A549 (cell line): ENCODE results near the gene IFT88. TPM values are rescaled to one million over a fixed set of nuclear protein-coding genes. Genes with fewer than 3 reads are reported as not detected.

Experiments
- ATAC-seq, 2 experiments: fragments of 200-7000 bp in 1 of 2; fragments of >200 bp in 1 of 2; cut with Nextera tagmentation in 1 of 2; cut with Tn5 transposase in 1 of 2; 3 replicates each; pipeline versions ENCODE4 v1.8.0 to v1.9.1; 2018 to 2020; ENCODE audit warnings: mild to moderate bottlenecking in 1 of 2, moderate library complexity in 1 of 2
- CTCF ChIA-PET: fragments of 300-600 bp; sonication (Branson Sonifier 250); formaldehyde crosslinking; extraction: SDS; loops from one replicate; lab custom pipeline; 2021; ENCODE audit warnings: antibody characterized with exemption, inconsistent platforms; lab: Yijun Ruan, JAX
- POLR2A ChIA-PET: fragments of 350-600 bp; formaldehyde crosslinking; extraction: SDS; loops from one replicate; lab custom pipeline; 2021; ENCODE audit warnings: antibody characterized with exemption, inconsistent platforms; lab: Yijun Ruan, JAX
- DNase-seq, 2 experiments: peaks; one replicate each; pipeline versions ENCODE4 v3.0.0 to v3.0.0-alpha.2; 2011 to 2016; ENCODE audit warnings: low read depth in 1 of 2, low spot score in 1 of 2
- FAIRE-seq: peaks from 2 replicates; lab custom pipeline; 2011; peaks lifted over from hg19 to GRCh38; lab: Jason Lieb, UNC
- H3K27ac ChIP-seq, 2 experiments: fragments of >200 bp; sonication (Bioruptor Twin); formaldehyde crosslinking; 3 replicates each; pipeline ENCODE4 v1.5.1; 2016 to 2017
- H3K4me1 ChIP-seq: fragments of >200 bp; sonication (Bioruptor Twin); formaldehyde crosslinking; 3 replicates; pipeline ENCODE4 v1.6.1; 2016
- H3K4me2 ChIP-seq: fragments of >200 bp; sonication (Bioruptor Twin); formaldehyde crosslinking; 3 replicates; pipeline ENCODE4 v1.6.1; 2016
- H3K4me3 ChIP-seq: fragments of >200 bp; sonication (Bioruptor Twin); formaldehyde crosslinking; 3 replicates; pipeline ENCODE4 v1.5.1; 2016
- H3K9me3 ChIP-seq: fragments of >200 bp; sonication (Bioruptor Twin); formaldehyde crosslinking; 3 replicates; pipeline ENCODE4 v1.6.1; 2016
- BHLHE40 ChIP-seq: IDR thresholded peaks from 2 replicates; pipeline ENCODE4 v1.6.1; 2012; ENCODE audit warnings: low read depth, low read length, inconsistent platforms
- CHD2 ChIP-seq: fragments of 150-350 bp; IDR thresholded peaks from 2 replicates; pipeline ENCODE4 v1.6.1; 2014; ENCODE audit warnings: low read length; ENCODE audit not compliant: partially characterized antibody
- CHD4 ChIP-seq: fragments of 200-600 bp; sonication (generic); IDR thresholded peaks from 2 replicates; pipeline ENCODE4 v1.6.1; 2016; ENCODE audit warnings: antibody characterized with exemption, mild to moderate bottlenecking, borderline replicate concordance
- EHF ChIP-seq: fragments of 250-450 bp; sonication (Bioruptor Pico); IDR thresholded peaks from 2 replicates; pipeline ENCODE4 v1.5.0; 2020; ENCODE audit warnings: mild to moderate bottlenecking
- EHMT2 ChIP-seq: fragments of 200-600 bp; sonication (generic); IDR thresholded peaks from 2 replicates; pipeline ENCODE4 v1.6.1; 2016; ENCODE audit warnings: antibody characterized with exemption, low read depth, mild to moderate bottlenecking, moderate library complexity
- ESRRA ChIP-seq: fragments of 150-350 bp; IDR thresholded peaks from 2 replicates; pipeline ENCODE4 v1.6.1; 2014; ENCODE audit warnings: mild to moderate bottlenecking, low read length, borderline replicate concordance
- FOSL2 ChIP-seq, 2 experiments: fragments of 450-650 bp in 1 of 2; fragments of >200 bp in 1 of 2; sonication (Bioruptor Twin) in 1 of 2; formaldehyde crosslinking; IDR thresholded peaks; 2 replicates each; pipeline versions ENCODE4 v1.5.0 to v1.6.1; 2016 to 2020; ENCODE audit warnings: mild to moderate bottlenecking in 1 of 2, moderate library complexity in 1 of 2
- FOXS1 ChIP-seq: fragments of 250-450 bp; sonication (Bioruptor Pico); IDR thresholded peaks from 2 replicates; pipeline ENCODE4 v1.5.0; 2020; ENCODE audit warnings: mild to moderate bottlenecking, moderate library complexity
- GATA3 ChIP-seq: IDR thresholded peaks from 2 replicates; pipeline ENCODE4 v1.6.1; 2012; ENCODE audit warnings: borderline replicate concordance
- HDAC2 ChIP-seq: fragments of 200-600 bp; sonication (generic); IDR thresholded peaks from 2 replicates; pipeline ENCODE4 v1.6.1; 2016
- HOXB5 ChIP-seq: fragments of 250-450 bp; sonication (Bioruptor Pico); IDR thresholded peaks from 2 replicates; pipeline ENCODE4 v1.5.0; 2020; ENCODE audit warnings: mild to moderate bottlenecking, moderate library complexity
- KDM1A ChIP-seq: fragments of 200-600 bp; sonication (generic); IDR thresholded peaks from 2 replicates; pipeline ENCODE4 v1.6.1; 2016; ENCODE audit warnings: low read depth, mild to moderate bottlenecking
- KDM5A ChIP-seq: fragments of 200-600 bp; sonication (generic); IDR thresholded peaks from 2 replicates; pipeline ENCODE4 v1.6.1; 2016; ENCODE audit warnings: antibody characterized with exemption, mild to moderate bottlenecking
- MAFK ChIP-seq: fragments of 450-650 bp; IDR thresholded peaks from 2 replicates; pipeline ENCODE4 v1.6.1; 2014; ENCODE audit not compliant: partially characterized antibody
- MAZ ChIP-seq: fragments of 150-350 bp; IDR thresholded peaks from 2 replicates; pipeline ENCODE4 v1.6.1; 2014; ENCODE audit warnings: antibody characterized with exemption, low read depth, low read length, borderline replicate concordance
- MYC ChIP-seq: IDR thresholded peaks from 2 replicates; pipeline ENCODE4 v1.6.1; 2012; ENCODE audit warnings: mild to moderate bottlenecking, inconsistent platforms, low read length, improper control_type of control experiment, borderline replicate concordance
- NR3C1 ChIP-seq: fragments of >200 bp; sonication (Bioruptor Twin); formaldehyde crosslinking; IDR thresholded peaks from 3 replicates; pipeline ENCODE4 v1.6.1; 2017
- PHF8 ChIP-seq: fragments of 200-600 bp; sonication (generic); IDR thresholded peaks from 2 replicates; pipeline ENCODE4 v1.6.1; 2016; ENCODE audit warnings: low read depth, mild to moderate bottlenecking, antibody characterized with exemption, moderate library complexity, borderline replicate concordance
- POLR2A ChIP-seq: IDR thresholded peaks from 2 replicates; pipeline ENCODE4 v1.6.1; 2012; ENCODE audit warnings: mild to moderate bottlenecking, low read length
- RAD21 ChIP-seq, 2 experiments: fragments of >200 bp in 1 of 2; sonication (Bioruptor Twin) in 1 of 2; formaldehyde crosslinking in 1 of 2; IDR thresholded peaks in 1 of 2; conservative IDR thresholded peaks in 1 of 2; 2 replicates in 1 of 2; 3 replicates in 1 of 2; pipeline ENCODE4 v1.6.1; 2012 to 2018; ENCODE audit warnings: inconsistent platforms in 1 of 2
- RFX5 ChIP-seq: fragments of 450-650 bp; IDR thresholded peaks from 2 replicates; pipeline ENCODE4 v1.7.1; 2014; ENCODE audit warnings: antibody characterized with exemption, mild to moderate bottlenecking, moderate library complexity
- RNF2 ChIP-seq: fragments of 200-600 bp; sonication (generic); IDR thresholded peaks from 2 replicates; pipeline ENCODE4 v1.6.1; 2016; ENCODE audit warnings: low read depth, mild to moderate bottlenecking, antibody characterized with exemption, moderate library complexity, borderline replicate concordance
- TP53 ChIP-seq: fragments of 250-450 bp; sonication (Bioruptor Pico); IDR thresholded peaks from 2 replicates; pipeline ENCODE4 v1.5.0; 2021; ENCODE audit warnings: mild to moderate bottlenecking, moderate library complexity
- ZNF302 ChIP-seq: fragments of 250-450 bp; sonication (Bioruptor Pico); IDR thresholded peaks from 2 replicates; pipeline ENCODE4 v1.9.0; 2021; ENCODE audit warnings: inconsistent platforms, mild to moderate bottlenecking, moderate library complexity
- WGBS: methylation state at CpG from one replicate; pipeline ENCODE4 v1.1.6; 2017; ENCODE audit errors: missing lambda C conversion rate; 5-methylcytosine and 5-hydroxymethylcytosine counted together
- polyA plus RNA-seq, 4 experiments: library from polyadenylated mRNA; depleted of rRNA in 3 of 4; stranded (reverse); fragments of >200 nt; fragmentation: RNase III in 1 of 4; extraction: RNeasy Plus Mini Kit Qiagen cat#74134 plus additional on column Dnase treatment in 1 of 4; gene quantifications; 2 replicates in 3 of 4; 3 replicates in 1 of 4; pipeline ENCODE4 v1.2.3, GENCODE V29; 2011 to 2017
- TF ChIP-seq, protein P1 (sequence below): fragments of 250-450 bp; sonication (Bioruptor Pico); IDR thresholded peaks from 2 replicates; pipeline ENCODE4 v1.5.0; 2020; ENCODE audit warnings: low read depth, mild to moderate bottlenecking, moderate library complexity
- TF ChIP-seq, protein P2 (sequence below): fragments of 250-450 bp; sonication (Bioruptor Pico); IDR thresholded peaks from 2 replicates; pipeline ENCODE4 v1.5.0; 2021; ENCODE audit warnings: mild to moderate bottlenecking, moderate library complexity, borderline replicate concordance
- TF ChIP-seq, protein P3 (sequence below): fragments of >200 bp; sonication (Bioruptor Twin); formaldehyde crosslinking; IDR thresholded peaks from 3 replicates; pipeline ENCODE4 v1.6.1; 2016
- TF ChIP-seq, protein P4 (sequence below): IDR thresholded peaks from 2 replicates; pipeline ENCODE4 v1.6.1; 2012
- TF ChIP-seq, protein P5 (sequence below): fragments of >200 bp; sonication (Bioruptor Twin); formaldehyde crosslinking; IDR thresholded peaks from 2 replicates; pipeline ENCODE4 v1.6.1; 2016
- TF ChIP-seq, protein P6 (sequence below): fragments of 150-350 bp; IDR thresholded peaks from 2 replicates; pipeline ENCODE4 v1.6.1; 2014; ENCODE audit warnings: low read depth, mild to moderate bottlenecking, low read length

The IFT88 gene
- polyA plus RNA-seq, 2 of the 4 experiments (the other 2 are of a cell fraction): 13.2 to 19.1 TPM

DNA sequence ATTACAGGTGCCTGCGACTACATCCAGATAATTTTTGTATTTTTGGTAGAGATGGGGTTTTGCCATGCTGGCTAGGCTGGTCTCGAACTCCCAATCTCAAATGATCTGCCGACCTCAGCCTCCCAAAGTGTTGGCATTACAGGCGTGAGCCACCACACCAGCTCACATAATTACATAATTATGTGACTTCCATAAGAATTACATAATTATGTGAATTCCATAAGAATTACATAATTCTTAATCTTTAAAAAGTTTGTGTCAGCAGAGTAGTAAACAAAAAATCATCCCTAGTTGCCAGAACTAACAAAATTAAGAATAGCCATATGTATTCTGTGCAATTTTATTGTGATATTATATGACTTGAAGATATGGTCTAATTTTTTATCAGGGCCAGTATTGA is 25.6 kb downstream of the IFT88 start:
- no peak for ATAC-seq
- CTCF ChIA-PET: no interaction called here
- H3K9me3 ChIP-seq: no peaks in the 10 kb centered on the region
- DNase-seq: no peak
- POLR2A ChIA-PET: no interaction called here
- H3K4me1 ChIP-seq: no peaks in the 10 kb centered on the region
- TF ChIP-seq CHD4 (no peak), PHF8 (no peak), RAD21 (conservative IDR thresholded peaks at IDR 0.05 in 1 of 2, IDR thresholded peaks at IDR 0.05 in 1 of 2) (no peak), POLR2A (no peak), HOXB5 (CRISPR knock-in tag) (no peak), EHF (CRISPR knock-in tag) (no peak), MYC (no peak)
- H3K27ac ChIP-seq: no peak overlapping the region
- WGBS: 91% methylated on average over 4 of the region's 4 CpGs
- no peak for FAIRE-seq
- H3K4me3 ChIP-seq: no peak overlapping the region
- H3K4me2 ChIP-seq: no peak overlapping the region

DNA sequence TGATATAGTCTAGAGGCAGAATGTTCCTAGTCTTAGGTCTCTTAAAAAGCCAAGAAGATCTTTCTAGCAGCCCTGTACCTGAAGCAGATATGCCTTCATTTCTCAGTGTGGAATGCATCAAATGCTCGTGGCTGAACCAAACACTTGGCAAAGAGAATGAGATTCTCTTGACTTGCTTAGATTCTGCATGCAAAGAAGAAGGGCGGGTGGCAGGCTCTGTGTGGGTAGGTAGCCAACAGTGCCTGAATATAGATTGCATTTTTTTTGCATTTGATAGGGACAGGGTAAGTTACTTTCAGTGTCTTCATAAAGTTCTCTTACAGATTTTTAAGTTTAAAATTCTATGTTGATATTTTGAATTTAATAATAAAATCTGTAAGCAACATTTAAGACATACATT is 27.3 kb downstream of the IFT88 start:
- ATAC-seq (no peak), DNase-seq (no peak), FAIRE-seq (no peak)
- CTCF ChIA-PET: no interaction called here
- no peaks in the 10 kb centered on the region for H3K9me3 ChIP-seq
- POLR2A ChIA-PET: no interaction called here
- 96% methylated on average over 2 of the region's 2 CpGs for WGBS
- no peak overlapping the region for H3K4me3 ChIP-seq
- no peaks in the 10 kb centered on the region for H3K4me1 ChIP-seq
- no peak overlapping the region for H3K27ac ChIP-seq
- TF ChIP-seq EHMT2 (no peak), EHF (CRISPR knock-in tag) (no peak), ESRRA (no peak), TP53 (CRISPR knock-in tag) (no peak), NR3C1 (no peak), RNF2 (no peak), HDAC2 (no peak), KDM1A (no peak), KDM5A (no peak), MAZ (no peak), CHD2 (no peak), POLR2A (no peak), ZNF302 (CRISPR knock-in tag) (no peak), PHF8 (no peak)
- TF ChIP-seq, protein P1, sequence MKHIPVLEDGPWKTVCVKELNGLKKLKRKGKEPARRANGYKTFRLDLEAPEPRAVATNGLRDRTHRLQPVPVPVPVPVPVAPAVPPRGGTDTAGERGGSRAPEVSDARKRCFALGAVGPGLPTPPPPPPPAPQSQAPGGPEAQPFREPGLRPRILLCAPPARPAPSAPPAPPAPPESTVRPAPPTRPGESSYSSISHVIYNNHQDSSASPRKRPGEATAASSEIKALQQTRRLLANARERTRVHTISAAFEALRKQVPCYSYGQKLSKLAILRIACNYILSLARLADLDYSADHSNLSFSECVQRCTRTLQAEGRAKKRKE (CRISPR knock-in tag): no peak
- TF ChIP-seq, protein P2, sequence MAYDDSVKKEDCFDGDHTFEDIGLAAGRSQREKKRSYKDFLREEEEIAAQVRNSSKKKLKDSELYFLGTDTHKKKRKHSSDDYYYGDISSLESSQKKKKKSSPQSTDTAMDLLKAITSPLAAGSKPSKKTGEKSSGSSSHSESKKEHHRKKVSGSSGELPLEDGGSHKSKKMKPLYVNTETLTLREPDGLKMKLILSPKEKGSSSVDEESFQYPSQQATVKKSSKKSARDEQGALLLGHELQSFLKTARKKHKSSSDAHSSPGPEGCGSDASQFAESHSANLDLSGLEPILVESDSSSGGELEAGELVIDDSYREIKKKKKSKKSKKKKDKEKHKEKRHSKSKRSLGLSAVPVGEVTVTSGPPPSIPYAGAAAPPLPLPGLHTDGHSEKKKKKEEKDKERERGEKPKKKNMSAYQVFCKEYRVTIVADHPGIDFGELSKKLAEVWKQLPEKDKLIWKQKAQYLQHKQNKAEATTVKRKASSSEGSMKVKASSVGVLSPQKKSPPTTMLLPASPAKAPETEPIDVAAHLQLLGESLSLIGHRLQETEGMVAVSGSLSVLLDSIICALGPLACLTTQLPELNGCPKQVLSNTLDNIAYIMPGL (CRISPR knock-in tag): no peak
- TF ChIP-seq, protein P3, sequence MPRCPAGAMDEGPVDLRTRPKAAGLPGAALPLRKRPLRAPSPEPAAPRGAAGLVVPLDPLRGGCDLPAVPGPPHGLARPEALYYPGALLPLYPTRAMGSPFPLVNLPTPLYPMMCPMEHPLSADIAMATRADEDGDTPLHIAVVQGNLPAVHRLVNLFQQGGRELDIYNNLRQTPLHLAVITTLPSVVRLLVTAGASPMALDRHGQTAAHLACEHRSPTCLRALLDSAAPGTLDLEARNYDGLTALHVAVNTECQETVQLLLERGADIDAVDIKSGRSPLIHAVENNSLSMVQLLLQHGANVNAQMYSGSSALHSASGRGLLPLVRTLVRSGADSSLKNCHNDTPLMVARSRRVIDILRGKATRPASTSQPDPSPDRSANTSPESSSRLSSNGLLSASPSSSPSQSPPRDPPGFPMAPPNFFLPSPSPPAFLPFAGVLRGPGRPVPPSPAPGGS: no peak
- H3K4me2 ChIP-seq: no peak overlapping the region

DNA sequence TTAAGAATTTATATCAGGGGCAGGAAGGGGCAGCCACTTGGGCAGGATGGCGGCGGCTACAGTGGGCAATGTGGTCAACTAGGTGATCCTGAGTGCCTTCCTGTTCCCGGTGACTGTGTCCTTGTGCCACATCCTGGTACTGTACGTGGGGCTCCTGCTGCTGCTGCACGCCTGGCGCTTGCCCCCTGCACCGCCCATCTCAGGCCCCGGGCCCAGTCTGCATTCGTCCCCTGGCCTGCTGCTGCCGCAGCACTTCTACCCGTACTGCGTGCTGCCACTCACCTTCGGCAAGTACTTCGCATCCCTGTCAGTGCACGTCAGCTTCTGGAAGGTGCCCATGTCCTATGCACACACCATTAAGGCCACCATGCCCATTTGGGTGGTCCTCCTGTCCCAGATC is 40.1 kb downstream of the IFT88 start:
- WGBS: 97% methylated on average over 15 of the region's 15 CpGs
- CTCF ChIA-PET: no interaction called here
- FAIRE-seq (no peak), DNase-seq (no peak), ATAC-seq (no peak)
- H3K4me1 ChIP-seq: no peaks in the 10 kb centered on the region
- POLR2A ChIA-PET: no interaction called here
- no peak overlapping the region for H3K4me3 ChIP-seq
- no peak overlapping the region for H3K4me2 ChIP-seq
- no peak overlapping the region for H3K27ac ChIP-seq
- H3K9me3 ChIP-seq: no peaks in the 10 kb centered on the region
- TF ChIP-seq, protein P4, sequence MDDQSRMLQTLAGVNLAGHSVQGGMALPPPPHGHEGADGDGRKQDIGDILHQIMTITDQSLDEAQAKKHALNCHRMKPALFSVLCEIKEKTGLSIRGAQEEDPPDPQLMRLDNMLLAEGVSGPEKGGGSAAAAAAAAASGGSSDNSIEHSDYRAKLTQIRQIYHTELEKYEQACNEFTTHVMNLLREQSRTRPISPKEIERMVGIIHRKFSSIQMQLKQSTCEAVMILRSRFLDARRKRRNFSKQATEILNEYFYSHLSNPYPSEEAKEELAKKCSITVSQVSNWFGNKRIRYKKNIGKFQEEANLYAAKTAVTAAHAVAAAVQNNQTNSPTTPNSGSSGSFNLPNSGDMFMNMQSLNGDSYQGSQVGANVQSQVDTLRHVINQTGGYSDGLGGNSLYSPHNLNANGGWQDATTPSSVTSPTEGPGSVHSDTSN: no peak
- TF ChIP-seq RFX5 (no peak), HOXB5 (CRISPR knock-in tag) (no peak), FOSL2 (IDR thresholded peaks at IDR 0.05) (no peak), FOSL2 (CRISPR knock-in tag; IDR thresholded peaks at IDR 0.05) (no peak), FOXS1 (CRISPR knock-in tag) (no peak), BHLHE40 (no peak), GATA3 (no peak), MAFK (no peak)
- TF ChIP-seq, protein P5, sequence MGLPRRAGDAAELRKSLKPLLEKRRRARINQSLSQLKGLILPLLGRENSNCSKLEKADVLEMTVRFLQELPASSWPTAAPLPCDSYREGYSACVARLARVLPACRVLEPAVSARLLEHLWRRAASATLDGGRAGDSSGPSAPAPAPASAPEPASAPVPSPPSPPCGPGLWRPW: no peak
- TF ChIP-seq, protein P6, sequence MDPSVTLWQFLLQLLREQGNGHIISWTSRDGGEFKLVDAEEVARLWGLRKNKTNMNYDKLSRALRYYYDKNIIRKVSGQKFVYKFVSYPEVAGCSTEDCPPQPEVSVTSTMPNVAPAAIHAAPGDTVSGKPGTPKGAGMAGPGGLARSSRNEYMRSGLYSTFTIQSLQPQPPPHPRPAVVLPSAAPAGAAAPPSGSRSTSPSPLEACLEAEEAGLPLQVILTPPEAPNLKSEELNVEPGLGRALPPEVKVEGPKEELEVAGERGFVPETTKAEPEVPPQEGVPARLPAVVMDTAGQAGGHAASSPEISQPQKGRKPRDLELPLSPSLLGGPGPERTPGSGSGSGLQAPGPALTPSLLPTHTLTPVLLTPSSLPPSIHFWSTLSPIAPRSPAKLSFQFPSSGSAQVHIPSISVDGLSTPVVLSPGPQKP: no peak
